Stomach (tissue), 9 donors: ENCODE measurements around the gene ZNF823. TPM values are rescaled to one million over a fixed set of nuclear protein-coding genes. Genes with fewer than 3 reads are reported as not detected.
A peak's percentile ranks its signal among the peaks of the same experiment; 100 is the strongest.

ENCODE experiments used
- DNase-seq, 2 donors: peaks; one replicate each; pipeline versions ENCODE4 v3.0.0 to v3.0.0-alpha.2; 2013 to 2019
- H3K27ac ChIP-seq, 5 donors: fragments of 200-600 bp in 4 of 5; sonication (generic) in 4 of 5; one replicate each; pipeline ENCODE4 v1.5.1; 2013 to 2019; ENCODE audit warnings: mild to moderate bottlenecking in 1 of 5, moderate library complexity in 1 of 5
- H3K27me3 ChIP-seq, 3 donors: fragments of 200-600 bp; sonication (generic); one replicate each; pipeline ENCODE4 v1.5.1; 2017 to 2019; ENCODE audit warnings: mixed run types in 1 of 3
- H3K36me3 ChIP-seq, 4 donors: fragments of 200-600 bp; sonication (generic); 1 replicate in 3 of 4; 2 replicates in 1 of 4; pipeline ENCODE4 v1.5.1; 2016 to 2019
- H3K4me1 ChIP-seq, 4 donors: fragments of 200-600 bp; sonication (generic); one replicate each; pipeline ENCODE4 v1.5.1; 2016 to 2019
- H3K4me3 ChIP-seq, 4 donors: fragments of 200-600 bp; sonication (generic) in 3 of 4; one replicate each; pipeline ENCODE4 v1.5.1; 2016 to 2019; ENCODE audit warnings: mild to moderate bottlenecking in 1 of 4
- H3K9me3 ChIP-seq, 4 donors: fragments of 200-600 bp; sonication (generic); one replicate each; pipeline ENCODE4 v1.5.1; 2016 to 2019
- CTCF ChIP-seq, 7 experiments: fragments of 450-650 bp in 4 of 7; fragments of 200-600 bp in 3 of 7; sonication (generic) in 3 of 7; IDR thresholded peaks; one replicate each; pipeline ENCODE4 v1.5.1; 2016 to 2019; ENCODE audit warnings: antibody characterized with exemption in 7 of 7, control low read depth in 2 of 7, mild to moderate bottlenecking in 1 of 7
- EP300 ChIP-seq: sonication (generic); formaldehyde crosslinking; IDR thresholded peaks from one replicate; pipeline ENCODE4 v1.6.1; 2017; ENCODE audit warnings: antibody characterized with exemption
- POLR2A ChIP-seq, 4 donors: fragments of 450-650 bp; IDR thresholded peaks; one replicate each; pipeline ENCODE4 v1.6.1; 2016; ENCODE audit warnings: antibody characterized with exemption in 4 of 4, control low read depth in 2 of 4, mild to moderate bottlenecking in 1 of 4, moderate library complexity in 1 of 4
- POLR2AphosphoS5 ChIP-seq, 3 donors: sonication (generic); formaldehyde crosslinking; IDR thresholded peaks; one replicate each; pipeline ENCODE4 v1.6.1; 2016; ENCODE audit warnings: antibody characterized with exemption in 3 of 3
- WGBS, 5 donors: extraction: QIAGEN DNeasy Blood & Tissue Kit in 3 of 5; methylation state at CpG; one replicate each; pipeline versions ENCODE4 v1.1.5 to v1.1.7; 2013 to 2018; 5-methylcytosine and 5-hydroxymethylcytosine counted together
- intact Hi-C: fragments of 100-400 bp; cut with DNase I; formaldehyde crosslinking; loops from one replicate; pipeline ENCODE4 v1.15.1; 2023; ENCODE audit warnings: low total_unique reads
- polyA plus RNA-seq, 3 donors: library from polyadenylated mRNA; stranded (reverse); fragments of 200-250 nt; gene quantifications; one replicate each; pipeline ENCODE4 v1.2.3, GENCODE V29; 2013
- total RNA-seq, 5 donors: library from RNA; depleted of rRNA; stranded (reverse); fragments of >200 nt; gene quantifications; one replicate each; pipeline versions ENCODE4 v1.1.0 to v1.2.3, GENCODE V29; 2014 to 2016
- donor health status: healthy with polysubstance abuse.
- donor health status: Bipolar disorder and iron deficiency.
- donor health status: healthy.

ZNF823 gene
- total and polyA plus RNA-seq, 8 donors, result 1.2 to 19.3 (median 4.4) TPM

GRCh38 chr19:11698231-11698630, 40.5 kb downstream of the ZNF823 start:
- Histone ChIP-seq H3K36me3 (no peaks in the 10 kb centered on the region), H3K27ac (no peak overlapping the region), H3K27me3 (no peaks in the 10 kb centered on the region), H3K4me3 (no peak overlapping the region), H3K9me3 (no peaks in the 10 kb centered on the region), H3K4me1 (peaks cover 4 to 17% (median 14%) of the 10 kb centered on the region in 4 donors)
- 86 to 96% (median 94%) methylated on average over 6 of the region's 6 CpGs for WGBS, 5 donors
- intact Hi-C loops, result no loop called here
- no peak for DNase-seq
- no peak for TF ChIP-seq POLR2A (IDR thresholded peaks at IDR 0.05)

GRCh38 chr19:11697284-11697855, 41.4 kb downstream of the ZNF823 start:
- Histone ChIP-seq H3K27me3 (no peaks in the 10 kb centered on the region), H3K36me3 (no peaks in the 10 kb centered on the region), H3K4me3 (no peak overlapping the region), H3K27ac (no peak overlapping the region), H3K9me3 (no peaks in the 10 kb centered on the region), H3K4me1 (peaks cover 4 to 17% (median 14%) of the 10 kb centered on the region in 4 donors)
- WGBS, 5 donors, result 71 to 83% (median 78%) methylated on average over 6 of the region's 6 CpGs
- intact Hi-C loops, result no loop called here
- DNase-seq, result no peak
- TF ChIP-seq POLR2A (IDR thresholded peaks at IDR 0.05) (no peak), CTCF (IDR thresholded peaks at IDR 0.05) (no peak), EP300 (no peak), POLR2AphosphoS5 (IDR thresholded peaks at IDR 0.05) (no peak)

- peak overlapping the region; percentile 61 to 82 (median 67) for H3K27ac ChIP-seq
- H3K27me3 ChIP-seq, result no peaks in the 10 kb centered on the region
- peak; percentile 96 to 98 for DNase-seq
- no peaks in the 10 kb centered on the region for H3K36me3 ChIP-seq
- H3K9me3 ChIP-seq, result no peaks in the 10 kb centered on the region
- H3K4me1 ChIP-seq, result peaks cover 4 to 17% (median 14%) of the 10 kb centered on the region in 4 donors
- peak overlapping the region; percentile 67 to 82 (median 76) for H3K4me3 ChIP-seq
- intact Hi-C loops, result no loop called here
- TF ChIP-seq POLR2AphosphoS5 (IDR thresholded peaks at IDR 0.05), result peak in 1 of 3 donors; percentile 75
- no peak for TF ChIP-seq EP300
- peak in 1 of 7 experiments; percentile 7 for TF ChIP-seq CTCF (IDR thresholded peaks at IDR 0.05)
- peak in 1 of 4 donors; percentile 30 for TF ChIP-seq POLR2A (IDR thresholded peaks at IDR 0.05)
- WGBS, 5 donors, result 3 to 8% (median 5%) methylated on average over 29 to 61 of the region's 61 CpGs
Measured at GRCh38 chr19:11694533-11695439, 44.0 kb downstream of the ZNF823 start.

- peak in 1 of 2 donors; percentile 59 for DNase-seq
- H3K4me3 ChIP-seq, result peak overlapping the region; percentile 67 to 82 (median 76)
- no peaks in the 10 kb centered on the region for H3K27me3 ChIP-seq
- TF ChIP-seq CTCF (IDR thresholded peaks at IDR 0.05) (peak in 1 of 7 experiments; percentile 8), POLR2A (IDR thresholded peaks at IDR 0.05) (no peak)
- H3K4me1 ChIP-seq, result peaks cover 4 to 17% (median 14%) of the 10 kb centered on the region in 4 donors
- no peaks in the 10 kb centered on the region for H3K36me3 ChIP-seq
- WGBS, 5 donors, result 18 to 25% (median 22%) methylated on average over 16 of the region's 16 CpGs
- intact Hi-C loops, result no loop called here
- peak overlapping the region in 3 of 5 donors; percentile 67 to 82 (median 74) for H3K27ac ChIP-seq
- H3K9me3 ChIP-seq, result no peaks in the 10 kb centered on the region
Measured at GRCh38 chr19:11693505-11694499, 44.9 kb downstream of the ZNF823 start.
